WERI-Rb-1 (cell line): ENCODE measurements around the gene CLOCK.

Source experiments
- DNase-seq: peaks from one replicate; pipeline ENCODE4 v3.0.0-alpha.2; 2020
- H3K27ac ChIP-seq: fragments of 250-450 bp; sonication (Bioruptor Pico); 2 replicates; pipeline ENCODE4 v1.5.1; 2020; ENCODE audit warnings: mild to moderate bottlenecking, moderate library complexity
- H3K27me3 ChIP-seq: fragments of 250-450 bp; sonication (Bioruptor Pico); 2 replicates; pipeline ENCODE4 v1.5.1; 2021; ENCODE audit warnings: mild to moderate bottlenecking, low read depth, moderate library complexity; ENCODE audit not compliant: insufficient read depth, severe bottlenecking
- H3K36me3 ChIP-seq: fragments of 250-450 bp; sonication (Bioruptor Pico); 2 replicates; pipeline ENCODE4 v1.5.1; 2020; ENCODE audit warnings: mild to moderate bottlenecking, moderate library complexity
- H3K4me3 ChIP-seq: 2 replicates; pipeline ENCODE4 v1.5.1; 2011; ENCODE audit warnings: low read depth, mild to moderate bottlenecking, control low read depth, low read length
- H3K9me3 ChIP-seq: fragments of 250-450 bp; sonication (Bioruptor Pico); 2 replicates; pipeline ENCODE4 v1.5.1; 2021; ENCODE audit warnings: mild to moderate bottlenecking, moderate library complexity; ENCODE audit not compliant: severe bottlenecking
- TF ChIP-seq, protein P1 (sequence below): IDR thresholded peaks from 2 replicates; pipeline ENCODE4 v1.5.1; 2011; ENCODE audit warnings: low read depth, mild to moderate bottlenecking, control low read depth, inconsistent platforms, low read length

Gene CLOCK

DNA sequence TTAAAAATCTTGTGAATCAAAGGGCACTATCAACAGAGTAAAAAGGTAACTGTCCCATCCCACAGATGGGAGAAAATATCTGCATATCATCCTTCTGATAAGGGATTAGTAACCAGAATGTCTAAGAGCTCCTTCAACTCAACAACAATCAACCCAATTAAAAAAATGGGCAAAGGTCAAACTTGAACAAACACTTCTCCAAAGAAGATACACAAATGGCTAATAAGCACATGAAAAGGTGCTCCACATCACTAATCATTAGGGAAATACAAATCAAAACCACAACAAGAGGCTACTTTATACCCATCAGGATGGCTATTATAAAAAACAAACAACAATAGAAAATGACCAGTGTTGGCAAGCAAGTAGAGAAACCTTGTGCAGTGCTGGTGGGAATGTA is 107.7 kb downstream of the CLOCK start:
- no peak overlapping the region for H3K27ac ChIP-seq
- no peak overlapping the region for H3K4me3 ChIP-seq
- DNase-seq: no peak
- no peaks in the 10 kb centered on the region for H3K27me3 ChIP-seq
- TF ChIP-seq, protein P1, sequence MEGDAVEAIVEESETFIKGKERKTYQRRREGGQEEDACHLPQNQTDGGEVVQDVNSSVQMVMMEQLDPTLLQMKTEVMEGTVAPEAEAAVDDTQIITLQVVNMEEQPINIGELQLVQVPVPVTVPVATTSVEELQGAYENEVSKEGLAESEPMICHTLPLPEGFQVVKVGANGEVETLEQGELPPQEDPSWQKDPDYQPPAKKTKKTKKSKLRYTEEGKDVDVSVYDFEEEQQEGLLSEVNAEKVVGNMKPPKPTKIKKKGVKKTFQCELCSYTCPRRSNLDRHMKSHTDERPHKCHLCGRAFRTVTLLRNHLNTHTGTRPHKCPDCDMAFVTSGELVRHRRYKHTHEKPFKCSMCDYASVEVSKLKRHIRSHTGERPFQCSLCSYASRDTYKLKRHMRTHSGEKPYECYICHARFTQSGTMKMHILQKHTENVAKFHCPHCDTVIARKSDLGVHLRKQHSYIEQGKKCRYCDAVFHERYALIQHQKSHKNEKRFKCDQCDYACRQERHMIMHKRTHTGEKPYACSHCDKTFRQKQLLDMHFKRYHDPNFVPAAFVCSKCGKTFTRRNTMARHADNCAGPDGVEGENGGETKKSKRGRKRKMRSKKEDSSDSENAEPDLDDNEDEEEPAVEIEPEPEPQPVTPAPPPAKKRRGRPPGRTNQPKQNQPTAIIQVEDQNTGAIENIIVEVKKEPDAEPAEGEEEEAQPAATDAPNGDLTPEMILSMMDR: no peak
- peaks cover 57% of the 10 kb centered on the region for H3K36me3 ChIP-seq
- no peaks in the 10 kb centered on the region for H3K9me3 ChIP-seq

DNA sequence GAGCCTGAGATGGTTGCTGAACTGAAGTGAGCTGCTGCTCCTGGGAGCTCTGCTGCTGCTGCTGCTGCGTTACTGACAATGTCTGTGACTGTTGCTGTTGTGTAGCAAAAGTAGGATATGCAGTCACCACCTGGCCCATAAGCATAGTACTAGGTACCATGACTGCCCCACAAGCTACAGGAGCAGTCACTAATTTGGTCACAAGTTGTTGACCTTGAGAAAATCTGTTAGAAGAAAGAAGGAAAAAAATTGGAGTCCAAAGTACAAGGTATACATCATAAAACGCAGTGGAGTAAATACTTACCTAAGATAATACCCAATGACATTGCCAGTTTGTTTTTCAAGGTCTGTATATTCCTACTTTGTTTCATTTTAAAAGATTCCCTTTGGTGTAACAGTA is 108.4 kb downstream of the CLOCK start:
- no peak overlapping the region for H3K4me3 ChIP-seq
- DNase-seq: no peak
- no peaks in the 10 kb centered on the region for H3K9me3 ChIP-seq
- no peaks in the 10 kb centered on the region for H3K27me3 ChIP-seq
- TF ChIP-seq, protein P1: no peak
- H3K36me3 ChIP-seq: peaks cover 58% of the 10 kb centered on the region
- no peak overlapping the region for H3K27ac ChIP-seq

DNA sequence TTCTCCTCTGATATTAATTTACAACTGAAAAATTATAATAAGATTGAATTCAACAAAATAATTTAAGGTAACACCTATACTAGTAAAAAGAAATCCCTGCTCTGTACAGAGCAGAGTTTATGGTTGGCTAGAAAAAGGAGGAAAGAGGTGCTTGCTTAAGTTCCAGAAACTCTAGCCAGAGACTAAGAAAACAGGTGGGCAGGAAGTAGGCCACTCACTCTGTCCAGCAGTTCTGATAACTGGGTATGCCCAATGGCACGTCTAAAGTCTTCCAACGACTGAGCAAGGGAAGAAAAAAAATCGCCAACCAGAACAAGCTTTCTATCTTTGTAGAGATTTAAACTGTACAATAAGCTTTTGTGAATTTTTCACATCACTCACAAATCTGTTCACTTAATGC is 108.9 kb downstream of the CLOCK start:
- H3K36me3 ChIP-seq: peaks cover 61% of the 10 kb centered on the region
- H3K27ac ChIP-seq: no peak overlapping the region
- no peaks in the 10 kb centered on the region for H3K27me3 ChIP-seq
- TF ChIP-seq, protein P1: no peak
- DNase-seq: no peak
- no peaks in the 10 kb centered on the region for H3K9me3 ChIP-seq
- no peak overlapping the region for H3K4me3 ChIP-seq

DNA sequence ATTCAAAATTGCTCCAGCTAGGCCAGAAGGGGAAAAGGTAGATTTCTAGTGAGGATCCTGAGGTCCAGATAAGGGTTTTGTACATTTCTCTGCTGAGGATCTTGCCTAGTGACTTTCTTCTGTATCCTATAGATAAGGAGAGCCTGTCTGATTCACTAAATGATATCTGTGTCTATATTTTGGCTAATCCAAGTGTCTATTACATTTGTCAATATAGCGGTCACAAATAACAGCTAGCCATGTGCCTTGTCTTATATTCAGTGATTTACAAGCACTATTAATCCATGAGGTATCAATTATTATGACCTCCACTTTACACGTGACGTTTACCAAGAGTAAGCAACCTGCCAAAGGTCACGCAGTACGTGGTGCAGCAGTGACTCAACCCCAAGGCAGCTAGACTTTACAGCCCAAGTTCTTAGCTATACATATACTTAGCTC is 109.3 kb downstream of the CLOCK start:
- Histone ChIP-seq H3K4me3 (no peak overlapping the region), H3K9me3 (no peaks in the 10 kb centered on the region), H3K36me3 (peaks cover 62% of the 10 kb centered on the region), H3K27ac (no peak overlapping the region), H3K27me3 (no peaks in the 10 kb centered on the region)
- DNase-seq: no peak
- TF ChIP-seq, protein P1: no peak

DNA sequence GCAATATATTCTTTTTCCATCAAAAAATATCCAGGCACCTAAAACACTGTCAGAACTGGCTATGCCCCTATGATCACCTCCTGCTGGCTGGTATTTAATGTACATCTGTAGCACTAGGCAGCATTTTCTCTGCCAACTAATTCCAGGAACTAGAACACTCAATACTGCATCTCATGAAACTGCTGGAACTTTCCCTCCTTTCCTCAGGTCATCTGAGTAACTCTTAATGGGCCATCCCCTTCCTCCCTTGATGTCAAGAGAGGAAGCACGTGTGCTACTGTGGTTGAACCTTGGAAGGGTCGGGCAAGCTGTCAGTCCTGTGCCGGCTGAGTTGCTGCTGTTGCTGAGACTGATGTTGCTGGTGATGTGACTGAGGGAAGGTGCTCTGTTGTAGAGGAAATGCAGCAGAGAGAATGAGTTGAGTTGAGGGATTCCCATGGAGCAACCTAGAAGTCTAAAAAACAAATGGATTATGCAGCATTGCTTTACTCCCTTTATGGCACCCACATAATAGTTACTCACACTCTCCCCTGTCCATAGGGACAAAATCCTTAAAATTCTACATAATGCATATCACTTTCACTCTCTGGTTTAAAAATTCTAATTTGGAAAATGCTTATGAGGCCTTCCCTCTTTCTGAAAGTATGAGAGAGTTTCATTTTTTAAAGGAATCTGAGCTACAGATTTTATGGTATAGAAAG is 111.4 kb downstream of the CLOCK start:
- Histone ChIP-seq H3K36me3 (peaks cover 62% of the 10 kb centered on the region), H3K27me3 (no peaks in the 10 kb centered on the region), H3K9me3 (no peaks in the 10 kb centered on the region), H3K4me3 (no peak overlapping the region), H3K27ac (no peak overlapping the region)
- DNase-seq: no peak
- TF ChIP-seq, protein P1: no peak
